Adipocyte (in vitro differentiated cells): ENCODE measurements around the gene DCLK1.
A peak's percentile ranks its signal among the peaks of the same experiment; 100 is the strongest.

Experiments used
- DNase-seq: peaks from one replicate; pipeline ENCODE4 v3.0.0-alpha.2; 2015; ENCODE audit warnings: low read depth
- H3K27me3 ChIP-seq: replicated peaks from 2 replicates; pipeline ENCODE4 v1.7.0; 2013; ENCODE audit warnings: mild to moderate bottlenecking, low read length, moderate library complexity; ENCODE audit not compliant: control insufficient read depth, insufficient read depth
- H3K36me3 ChIP-seq: 2 replicates; pipeline ENCODE4 v1.7.0; 2013; ENCODE audit warnings: low read length, mild to moderate bottlenecking, moderate library complexity; ENCODE audit not compliant: control insufficient read depth, insufficient read depth, severe bottlenecking
- H3K4me1 ChIP-seq: 2 replicates; pipeline ENCODE4 v1.7.0; 2013; ENCODE audit warnings: mild to moderate bottlenecking, low read length, moderate library complexity; ENCODE audit not compliant: control insufficient read depth, insufficient read depth
- H3K4me3 ChIP-seq: 2 replicates; pipeline ENCODE4 v1.7.0; 2013; ENCODE audit warnings: mild to moderate bottlenecking, low read length, moderate library complexity
- H3K9ac ChIP-seq: 2 replicates; pipeline ENCODE4 v1.7.0; 2013; ENCODE audit warnings: mild to moderate bottlenecking, low read length, moderate library complexity
- H3K9me3 ChIP-seq: 2 replicates; pipeline ENCODE4 v1.7.0; 2013; ENCODE audit warnings: mild to moderate bottlenecking, low read length, moderate library complexity; ENCODE audit not compliant: control insufficient read depth

DCLK1 gene

GRCh38 chr13:35891507-35892441 is 239.4 kb downstream of the DCLK1 start:
- Histone ChIP-seq H3K36me3 (no peaks in the 10 kb centered on the region), H3K4me1 (peaks cover 39% of the 10 kb centered on the region), H3K4me3 (no peak overlapping the region), H3K9ac (no peak overlapping the region), H3K27me3 (no peaks in the 10 kb centered on the region), H3K9me3 (no peaks in the 10 kb centered on the region)
- DNase-seq = peak; percentile 26

GRCh38 chr13:35889560-35889959 is 241.6 kb downstream of the DCLK1 start:
- Histone ChIP-seq H3K4me3 (no peak overlapping the region), H3K36me3 (no peaks in the 10 kb centered on the region), H3K27me3 (no peaks in the 10 kb centered on the region), H3K9me3 (no peaks in the 10 kb centered on the region), H3K4me1 (peaks cover 42% of the 10 kb centered on the region), H3K9ac (no peak overlapping the region)
- no peak for DNase-seq

GRCh38 chr13:35888981-35889380 is 242.2 kb downstream of the DCLK1 start:
- Histone ChIP-seq H3K4me3 (no peak overlapping the region), H3K9me3 (no peaks in the 10 kb centered on the region), H3K27me3 (no peaks in the 10 kb centered on the region), H3K4me1 (peaks cover 41% of the 10 kb centered on the region), H3K36me3 (no peaks in the 10 kb centered on the region), H3K9ac (no peak overlapping the region)
- DNase-seq = no peak

GRCh38 chr13:35888457-35888883 is 242.7 kb downstream of the DCLK1 start:
- Histone ChIP-seq H3K36me3 (no peaks in the 10 kb centered on the region), H3K9ac (no peak overlapping the region), H3K27me3 (no peaks in the 10 kb centered on the region), H3K9me3 (no peaks in the 10 kb centered on the region), H3K4me3 (no peak overlapping the region), H3K4me1 (peaks cover 45% of the 10 kb centered on the region)
- DNase-seq = no peak

DNA sequence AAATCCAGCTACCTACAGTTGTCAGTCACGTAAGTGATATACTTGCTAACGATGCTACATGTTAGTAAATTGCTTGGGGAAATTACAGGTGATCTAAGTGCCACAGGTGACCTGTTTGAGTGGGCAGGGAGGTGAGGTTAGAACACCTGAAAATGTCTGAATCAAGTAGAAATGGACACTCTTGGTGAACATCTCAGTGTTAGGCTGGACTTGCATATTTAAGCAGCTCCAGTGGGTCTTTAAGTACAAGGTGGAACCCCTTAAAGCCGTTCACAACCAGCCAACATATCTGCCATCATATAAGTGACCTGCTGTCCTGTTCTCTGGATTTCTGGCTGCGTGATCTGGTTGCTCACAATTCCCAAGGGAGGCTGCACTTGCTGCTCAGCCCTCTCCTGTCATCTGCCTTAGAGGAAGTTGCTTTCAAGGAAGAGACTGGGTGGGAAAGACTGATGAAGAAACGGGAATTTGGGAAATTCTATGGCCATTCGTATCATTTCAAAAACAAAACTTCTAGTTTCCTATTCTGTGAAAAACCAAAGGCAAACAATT is 244.0 kb downstream of the DCLK1 start:
- Histone ChIP-seq H3K4me1 (peaks cover 45% of the 10 kb centered on the region), H3K27me3 (no peaks in the 10 kb centered on the region), H3K9me3 (no peaks in the 10 kb centered on the region), H3K9ac (no peak overlapping the region), H3K4me3 (no peak overlapping the region), H3K36me3 (peaks cover 7% of the 10 kb centered on the region)
- DNase-seq = no peak

- Histone ChIP-seq H3K9me3 (no peaks in the 10 kb centered on the region), H3K36me3 (peaks cover 7% of the 10 kb centered on the region), H3K9ac (no peak overlapping the region), H3K27me3 (no peaks in the 10 kb centered on the region), H3K4me3 (peak overlapping the region; percentile 6), H3K4me1 (peaks cover 45% of the 10 kb centered on the region)
- DNase-seq = no peak
Measured at GRCh38 chr13:35886332-35887114, 244.7 kb downstream of the DCLK1 start.

GRCh38 chr13:35884211-35884760 is 246.9 kb downstream of the DCLK1 start:
- Histone ChIP-seq H3K9ac (no peak overlapping the region), H3K4me1 (peaks cover 39% of the 10 kb centered on the region), H3K27me3 (no peaks in the 10 kb centered on the region), H3K36me3 (peaks cover 7% of the 10 kb centered on the region), H3K9me3 (no peaks in the 10 kb centered on the region), H3K4me3 (no peak overlapping the region)
- DNase-seq = peak; percentile 44

- Histone ChIP-seq H3K9me3 (no peaks in the 10 kb centered on the region), H3K4me1 (peaks cover 26% of the 10 kb centered on the region), H3K4me3 (no peak overlapping the region), H3K9ac (no peak overlapping the region), H3K36me3 (peaks cover 7% of the 10 kb centered on the region), H3K27me3 (no peaks in the 10 kb centered on the region)
- peak; percentile 46 for DNase-seq
Measured at GRCh38 chr13:35882722-35883497, 248.3 kb downstream of the DCLK1 start.

- no peak overlapping the region for H3K4me3 ChIP-seq
- H3K36me3 ChIP-seq = peaks cover 7% of the 10 kb centered on the region
- no peak overlapping the region for H3K9ac ChIP-seq
- no peaks in the 10 kb centered on the region for H3K27me3 ChIP-seq
- DNase-seq = peak; percentile 45
- no peaks in the 10 kb centered on the region for H3K9me3 ChIP-seq
- H3K4me1 ChIP-seq = peaks cover 17% of the 10 kb centered on the region
Measured at GRCh38 chr13:35881360-35881759, 249.8 kb downstream of the DCLK1 start.

DNA sequence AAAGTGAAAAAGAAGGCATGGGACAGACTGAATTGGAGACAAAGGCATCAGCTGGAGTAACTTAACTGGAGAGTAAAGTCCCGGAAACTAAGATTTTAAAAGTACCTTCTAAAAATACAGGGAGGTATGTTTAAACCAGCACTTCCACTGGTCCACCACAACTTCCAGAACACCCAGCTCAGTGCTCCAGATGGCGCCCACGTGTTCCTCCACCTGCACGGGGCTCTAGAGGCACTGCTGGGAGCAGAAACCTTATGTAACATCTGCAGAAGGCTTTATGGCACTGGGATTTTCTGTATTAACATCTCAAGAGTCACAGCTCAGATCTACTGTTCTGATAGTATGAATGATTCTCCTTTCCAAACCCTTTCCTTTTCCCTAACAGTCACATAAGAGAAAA is 252.1 kb downstream of the DCLK1 start:
- Histone ChIP-seq H3K4me1 (peaks cover 33% of the 10 kb centered on the region), H3K4me3 (no peak overlapping the region), H3K27me3 (no peaks in the 10 kb centered on the region), H3K9ac (no peak overlapping the region), H3K9me3 (no peaks in the 10 kb centered on the region), H3K36me3 (peaks cover 7% of the 10 kb centered on the region)
- DNase-seq = no peak
